Right renal pelvis (tissue), 4 donors: ENCODE measurements around the gene MRE11. TPM values are rescaled to one million over a fixed set of nuclear protein-coding genes. Genes with fewer than 3 reads are reported as not detected.
A peak's percentile ranks its signal among the peaks of the same experiment; 100 is the strongest.
"Not testable (repeated sequence)": the region's sequence is repeated elsewhere in the genome, so short reads cannot be mapped to it uniquely, and the experiment has no call there.

Experiments
- DNase-seq, 4 donors: peaks; one replicate each; pipeline ENCODE4 v3.0.0-alpha.2; 2013; ENCODE audit warnings: low read depth in 4 of 4, low spot score in 3 of 4, missing footprints in 1 of 4
- polyA plus RNA-seq, 4 donors: library from polyadenylated mRNA; unstranded; fragments of 120-200 nt; gene quantifications; one replicate each; pipeline ENCODE4 v1.2.1, GENCODE V29; 2013; ENCODE audit not compliant: insufficient read length in 4 of 4

Gene MRE11
- polyA plus RNA-seq, 4 donors, result 22.4 to 30.0 (median 27.6) TPM

- DNase-seq, result no peak
These were observed 60.6 kb downstream of the MRE11 start for GRCh38 chr11:94433049-94433448.

DNA sequence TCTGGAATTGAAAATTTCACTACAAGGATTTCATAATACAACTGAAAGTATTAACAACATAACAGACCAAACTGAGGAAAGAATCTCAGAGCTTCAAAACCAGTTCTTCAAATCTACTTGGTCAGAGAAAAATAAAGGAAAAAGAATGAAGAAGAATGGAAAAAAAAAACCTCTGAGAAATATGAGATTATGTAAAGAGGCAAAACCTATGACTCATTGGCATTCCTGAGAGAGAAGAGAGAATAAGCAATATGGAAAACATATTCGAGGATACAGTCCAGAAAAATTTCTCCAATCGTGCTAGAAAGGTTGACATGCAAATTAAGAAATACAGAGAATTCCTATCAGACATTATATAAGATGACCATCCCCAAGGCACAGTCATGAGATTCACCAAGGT is 69.0 kb downstream of the MRE11 start:
- no peak for DNase-seq

- DNase-seq, result no peak
These were observed 69.6 kb downstream of the MRE11 start for GRCh38 chr11:94424011-94424410.

- peak in 1 of 4 donors; percentile 61 for DNase-seq
These were observed 70.1 kb downstream of the MRE11 start for GRCh38 chr11:94423507-94423906.

DNA sequence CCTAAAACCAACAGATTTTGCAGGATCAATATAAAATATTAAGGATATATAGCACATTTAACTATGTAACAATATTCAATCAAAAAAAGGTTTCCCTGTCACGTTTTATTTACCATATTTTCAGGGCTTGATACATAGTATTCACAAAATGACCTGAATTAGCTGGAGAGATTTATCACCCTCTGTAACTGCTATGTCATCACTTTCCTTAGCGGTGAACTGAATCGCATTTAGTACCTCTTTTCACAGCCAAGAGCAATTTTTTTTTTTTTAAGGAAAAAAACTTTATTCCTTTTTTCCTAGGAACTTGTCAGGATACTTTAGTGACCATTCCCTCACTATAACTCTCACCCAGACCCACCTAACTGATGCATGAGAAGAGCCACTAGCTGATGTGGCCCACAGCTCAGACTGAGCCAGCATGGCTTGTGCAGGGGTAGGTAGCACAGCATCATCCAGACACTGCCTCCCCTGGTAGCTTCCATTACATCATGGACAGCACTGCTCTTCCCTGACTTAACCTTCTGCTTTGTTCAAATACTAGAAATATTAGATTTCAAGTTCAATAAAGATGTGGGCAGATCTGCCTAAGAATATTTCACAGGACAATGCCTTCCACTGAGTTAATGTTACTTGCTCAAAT is 75.4 kb downstream of the MRE11 start:
- DNase-seq, result no peak

- no peak for DNase-seq
These were observed 76.2 kb downstream of the MRE11 start for GRCh38 chr11:94417386-94417987.

- no peak for DNase-seq
These were observed 88.4 kb downstream of the MRE11 start for GRCh38 chr11:94405062-94405833.

GRCh38 chr11:94402355-94402754 is 91.3 kb downstream of the MRE11 start:
- DNase-seq, result no peak

DNA sequence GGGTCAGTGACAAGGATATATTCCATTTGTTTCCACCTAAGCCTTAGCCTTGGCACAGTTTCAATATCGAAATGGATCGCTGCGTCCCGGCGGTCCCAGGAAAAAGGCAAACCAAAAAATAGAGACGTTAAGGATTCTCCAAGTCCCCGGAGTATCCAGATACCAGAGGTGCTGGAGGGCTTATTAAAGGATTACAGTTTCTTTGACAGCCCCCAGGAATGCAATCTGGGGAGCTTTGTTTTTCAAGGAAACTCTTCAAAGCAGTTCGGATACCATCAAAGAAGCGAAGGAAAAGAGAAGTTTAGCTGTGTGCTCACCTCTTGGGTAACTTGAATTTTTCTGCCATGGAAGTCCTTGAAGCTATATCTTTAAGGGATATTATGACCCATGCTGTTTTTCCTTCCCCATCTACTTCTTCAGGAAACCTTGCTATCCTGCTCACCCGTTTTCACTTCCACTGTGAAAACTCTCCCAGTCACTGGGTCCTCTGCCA is 91.8 kb downstream of the MRE11 start:
- no peak for DNase-seq

- DNase-seq, result no peak
These were observed 92.5 kb downstream of the MRE11 start, which contains the start of gene GPR83 for GRCh38 chr11:94400839-94401772. Gene GPR83, minus strand, starts transcription at chr11:94401419. Its CDS starts 172 bp downstream, at chr11:94401247.

GRCh38 chr11:94400457-94400838 is 93.2 kb downstream of the MRE11 start:
- no peak for DNase-seq

- DNase-seq, result no peak
These were observed 93.6 kb downstream of the MRE11 start for GRCh38 chr11:94400050-94400449.

GRCh38 chr11:94398101-94398500 is 95.5 kb downstream of the MRE11 start:
- DNase-seq, result no peak

DNA sequence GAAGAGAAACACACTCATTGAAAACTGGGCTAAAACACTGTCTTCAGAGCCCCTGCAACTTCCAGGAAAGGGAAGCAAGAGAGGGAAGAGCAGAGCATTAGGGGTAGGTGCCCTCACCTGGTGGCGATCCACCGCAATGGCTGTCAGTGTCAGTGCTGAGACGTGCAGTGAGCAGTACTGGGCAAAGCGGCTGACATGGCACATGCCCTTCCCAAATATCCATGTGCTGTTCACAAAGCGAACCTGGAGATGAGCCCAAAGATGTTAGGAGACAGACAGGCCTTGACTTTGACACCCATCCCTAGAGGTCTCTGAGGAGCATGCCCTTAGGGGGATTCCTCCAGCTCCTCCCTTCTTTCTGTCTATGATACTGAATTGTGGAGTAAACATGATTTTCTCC is 97.4 kb downstream of the MRE11 start:
- DNase-seq, result no peak

DNA sequence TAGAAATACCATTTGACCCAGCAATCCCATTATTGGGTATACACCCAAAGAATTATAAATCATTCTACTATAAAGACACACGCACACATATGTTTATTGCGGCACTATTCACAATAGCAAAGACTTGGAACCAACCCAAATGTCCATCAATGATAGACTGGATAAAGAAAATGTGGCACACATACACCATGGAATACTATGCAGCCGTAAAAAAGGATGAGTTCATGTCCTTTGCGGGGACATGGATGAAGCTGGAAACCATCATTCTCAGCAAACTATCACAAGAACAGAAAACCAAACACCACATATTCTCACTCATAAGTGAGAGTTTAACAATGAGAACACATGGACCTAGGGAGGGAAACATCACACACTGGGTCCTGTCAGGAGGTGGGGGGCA is 101.7 kb downstream of the MRE11 start:
- DNase-seq, result not testable (repeated sequence)

DNA sequence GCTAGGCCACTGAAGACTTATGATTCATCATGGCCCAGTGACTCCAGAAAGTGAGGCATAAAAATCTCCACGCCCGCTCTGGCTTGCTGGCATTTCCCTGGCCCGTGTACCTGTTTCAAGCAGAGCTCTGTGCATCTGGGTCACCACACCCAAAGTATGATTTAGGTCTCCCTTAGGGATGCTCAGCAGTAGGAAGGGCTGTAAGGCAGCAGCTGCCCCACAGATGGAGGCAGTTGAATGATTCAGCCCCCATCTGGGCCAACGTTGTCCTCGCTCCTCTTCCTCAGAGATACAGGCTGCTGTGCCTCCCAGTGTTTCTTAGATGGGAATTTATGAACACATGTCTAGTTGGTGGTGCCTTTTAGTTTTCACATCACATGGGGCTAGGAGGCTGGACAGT is 114.0 kb downstream of the MRE11 start:
- DNase-seq, result no peak

DNA sequence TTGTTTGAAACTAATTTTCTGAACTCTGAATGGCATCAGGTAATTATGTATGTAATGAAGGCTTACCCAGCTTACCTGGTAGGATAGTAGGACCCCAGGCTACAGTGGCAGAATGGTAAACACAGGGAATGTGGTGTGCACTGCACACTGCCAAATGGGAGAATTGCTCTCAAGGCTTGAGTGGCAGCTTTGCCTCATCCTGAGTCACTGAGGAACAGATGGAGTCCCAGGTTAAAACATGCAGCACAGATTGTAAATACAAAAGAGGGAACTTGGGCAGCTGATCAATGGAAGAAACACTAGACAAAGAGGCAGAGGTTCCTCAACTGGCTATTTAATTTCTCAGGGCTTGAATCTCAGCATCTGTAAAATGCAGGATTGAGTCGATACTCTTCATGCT is 116.8 kb downstream of the MRE11 start:
- no peak for DNase-seq

DNA sequence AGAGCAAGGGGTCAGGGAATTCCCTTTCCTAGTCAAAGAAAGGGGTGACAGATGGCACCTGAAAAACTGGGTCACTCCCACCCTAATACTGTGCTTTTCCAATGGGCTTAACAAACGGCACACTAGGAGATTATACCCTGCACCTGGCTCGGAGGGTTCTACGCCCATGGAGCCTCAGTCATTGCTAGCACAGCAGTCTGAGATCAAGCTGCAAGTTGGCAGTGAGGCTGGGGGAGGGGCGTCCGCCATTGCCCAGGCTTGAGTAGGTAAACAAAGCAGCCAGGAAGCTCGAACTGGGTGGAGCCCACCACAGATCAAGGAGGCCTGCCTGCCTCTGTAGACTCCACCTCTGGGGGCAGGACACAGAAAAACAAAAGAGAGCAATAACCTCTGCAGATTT is 123.1 kb downstream of the MRE11 start:
- DNase-seq, result not testable (repeated sequence)
